Medulla oblongata (tissue), 1 donor: ENCODE data around the gene NLK.
A peak's percentile ranks its signal among the peaks of the same experiment; 100 is the strongest.
"Not testable (repeated sequence)": the region's sequence is repeated elsewhere in the genome, so short reads cannot be mapped to it uniquely, and the experiment has no call there.

Experiments used
- DNase-seq: peaks from one replicate; pipeline ENCODE4 v3.0.0-alpha.2; 2015; ENCODE audit errors: extremely low spot score

Gene NLK

GRCh38 chr17:28155405-28155804 lies 112.9 kb downstream of the NLK start:
- DNase-seq = not testable (repeated sequence)

- DNase-seq = no peak
Measured at GRCh38 chr17:28159004-28159403, 116.5 kb downstream of the NLK start.

- no peak for DNase-seq
Measured at GRCh38 chr17:28159924-28160323, 117.4 kb downstream of the NLK start.

GRCh38 chr17:28160610-28161009 lies 118.1 kb downstream of the NLK start:
- no peak for DNase-seq

GRCh38 chr17:28161311-28161710 lies 118.8 kb downstream of the NLK start:
- DNase-seq = no peak

- no peak for DNase-seq
Measured at GRCh38 chr17:28166478-28166877, 124.0 kb downstream of the NLK start.

GRCh38 chr17:28169621-28170349 lies 127.3 kb downstream of the NLK start:
- DNase-seq = no peak

GRCh38 chr17:28170771-28171170 lies 128.3 kb downstream of the NLK start:
- DNase-seq = no peak

GRCh38 chr17:28173031-28173561 lies 130.6 kb downstream of the NLK start:
- DNase-seq = no peak

GRCh38 chr17:28173801-28174200 lies 131.3 kb downstream of the NLK start:
- no peak for DNase-seq

GRCh38 chr17:28174352-28175046 lies 132.0 kb downstream of the NLK start:
- DNase-seq = no peak

- DNase-seq = no peak
Measured at GRCh38 chr17:28177351-28177750, 134.9 kb downstream of the NLK start.

GRCh38 chr17:28178800-28179199 lies 136.3 kb downstream of the NLK start:
- no peak for DNase-seq

GRCh38 chr17:28180449-28180848 lies 138.0 kb downstream of the NLK start:
- DNase-seq = no peak

- no peak for DNase-seq
Measured at GRCh38 chr17:28181568-28181967, 139.1 kb downstream of the NLK start.

- no peak for DNase-seq
Measured at GRCh38 chr17:28182559-28182958, 140.1 kb downstream of the NLK start.

- DNase-seq = no peak
Measured at GRCh38 chr17:28185658-28186057, 143.2 kb downstream of the NLK start.

GRCh38 chr17:28186472-28186871 lies 144.0 kb downstream of the NLK start:
- not testable (repeated sequence) for DNase-seq

GRCh38 chr17:28187931-28188330 lies 145.5 kb downstream of the NLK start:
- no peak for DNase-seq

- no peak for DNase-seq
Measured at GRCh38 chr17:28188841-28189263, 146.4 kb downstream of the NLK start.

GRCh38 chr17:28189667-28190066 lies 147.2 kb downstream of the NLK start:
- DNase-seq = no peak

- DNase-seq = no peak
Measured at GRCh38 chr17:28191018-28191417, 148.5 kb downstream of the NLK start.

- DNase-seq = peak; percentile 62
Measured at GRCh38 chr17:28193241-28193640, 150.8 kb downstream of the NLK start.
